GM19438 (cell line): ENCODE data around the gene QRICH1.
"Not testable (repeated sequence)": the region's sequence is repeated elsewhere in the genome, so short reads cannot be mapped to it uniquely, and the experiment has no call there.

Experiments
- ATAC-seq: cut with Tn5 transposase; IDR thresholded peaks from one replicate; pipeline ENCODE4 v1.9.1; 2021; ENCODE audit warnings: low read depth; ENCODE audit not compliant: unreplicated experiment

The QRICH1 gene

GRCh38 chr3:49020330-49021212 lies 73.3 kb downstream of the QRICH1 start:
- no peak for ATAC-seq

- ATAC-seq = no peak
Measured at GRCh38 chr3:49019941-49020329, 73.9 kb downstream of the QRICH1 start.

- no peak for ATAC-seq
Measured at GRCh38 chr3:49018707-49019006, 75.2 kb downstream of the QRICH1 start.

GRCh38 chr3:49017971-49018706 lies 75.7 kb downstream of the QRICH1 start, which contains the start of gene DALRD3:
DALRD3 (minus strand) TSS chr3:49018580; CDS start chr3:49018564, 16 bp downstream.
- no peak for ATAC-seq

- no peak for ATAC-seq
Measured at GRCh38 chr3:49017229-49017970, 76.5 kb downstream of the QRICH1 start.

GRCh38 chr3:49016414-49017228 lies 77.2 kb downstream of the QRICH1 start:
- no peak for ATAC-seq

GRCh38 chr3:49015765-49016164 lies 78.1 kb downstream of the QRICH1 start:
- ATAC-seq = no peak

GRCh38 chr3:49015072-49015471 lies 78.8 kb downstream of the QRICH1 start:
- no peak for ATAC-seq

- ATAC-seq = no peak
Measured at GRCh38 chr3:49013738-49014660, 79.9 kb downstream of the QRICH1 start.

GRCh38 chr3:49013113-49013737 lies 80.6 kb downstream of the QRICH1 start:
- no peak for ATAC-seq

GRCh38 chr3:49012441-49013017 lies 81.3 kb downstream of the QRICH1 start:
- ATAC-seq = no peak

- no peak for ATAC-seq
Measured at GRCh38 chr3:49009396-49009795, 84.5 kb downstream of the QRICH1 start.

- not testable (repeated sequence) for ATAC-seq
Measured at GRCh38 chr3:49008627-49009026, 85.2 kb downstream of the QRICH1 start.

GRCh38 chr3:49007771-49008528 lies 85.9 kb downstream of the QRICH1 start:
- ATAC-seq = peak; percentile 42

GRCh38 chr3:49007068-49007770 lies 86.7 kb downstream of the QRICH1 start, which contains the start of gene WDR6:
WDR6 (plus strand) TSS chr3:49007391; CDS start chr3:49007432, 41 bp downstream.
- ATAC-seq = peak; percentile 89

GRCh38 chr3:49006408-49007067 lies 87.3 kb downstream of the QRICH1 start:
- no peak for ATAC-seq
